Caco-2 (cell line): ENCODE data around the gene BICDL2. TPM values are rescaled to one million over a fixed set of nuclear protein-coding genes. Genes with fewer than 3 reads are reported as not detected.

ENCODE experiments used
- BruUV-seq: library from RNA; stranded (reverse); fragments of 400-500 nt; replicated peaks from 2 replicates; lab custom pipeline; 2021; lab: Mats Ljungman, UMichigan
- CTCF ChIA-PET: fragments of 300-600 bp; sonication (Branson Sonifier 250); formaldehyde crosslinking; loops from one replicate; lab custom pipeline; 2022; ENCODE audit warnings: antibody characterized with exemption; lab: Charles Lee
- POLR2A ChIA-PET: fragments of 300-600 bp; sonication (Branson Sonifier 250); formaldehyde crosslinking; loops from one replicate; lab custom pipeline; 2022; ENCODE audit warnings: antibody characterized with exemption; lab: Charles Lee
- DNase-seq, 2 experiments: peaks; one replicate each; pipeline versions ENCODE4 v3.0.0 to v3.0.0-alpha.2; 2020 to 2022
- H3K27me3 ChIP-seq: replicated peaks from 2 replicates; pipeline ENCODE4 v1.6.0; 2011; ENCODE audit warnings: low read length; ENCODE audit not compliant: control insufficient read depth, insufficient read depth
- H3K36me3 ChIP-seq: 2 replicates; pipeline ENCODE4 v1.5.1; 2011; ENCODE audit warnings: low read length; ENCODE audit not compliant: control insufficient read depth, insufficient read depth
- H3K4me1 ChIP-seq: fragments of 250-450 bp; sonication (Bioruptor Pico); 2 replicates; pipeline ENCODE4 v1.5.1; 2020; ENCODE audit warnings: mild to moderate bottlenecking
- H3K4me3 ChIP-seq: 2 replicates; pipeline ENCODE4 v1.5.1; 2011; ENCODE audit warnings: low read depth, mild to moderate bottlenecking, control low read depth, low read length
- H3K9me3 ChIP-seq: fragments of 250-450 bp; sonication (Bioruptor Pico); 2 replicates; pipeline ENCODE4 v1.5.1; 2020; ENCODE audit warnings: mild to moderate bottlenecking, moderate library complexity
- H3K27ac Mint-ChIP-seq: one replicate; pipeline ENCODE4 v1.8.0; 2022; ENCODE audit warnings: mixed read lengths; ENCODE audit not compliant: unreplicated experiment
- H3K27me3 Mint-ChIP-seq: one replicate; pipeline ENCODE4 v1.8.0; 2022; ENCODE audit warnings: mixed read lengths; ENCODE audit not compliant: insufficient read depth, unreplicated experiment
- H3K36me3 Mint-ChIP-seq: one replicate; pipeline ENCODE4 v1.8.0; 2022; ENCODE audit warnings: mild to moderate bottlenecking, mixed read lengths; ENCODE audit not compliant: insufficient read depth, unreplicated experiment
- H3K4me1 Mint-ChIP-seq: one replicate; pipeline ENCODE4 v1.8.0; 2022; ENCODE audit warnings: low read depth, mixed read lengths; ENCODE audit not compliant: unreplicated experiment
- H3K4me3 Mint-ChIP-seq: one replicate; pipeline ENCODE4 v1.8.0; 2022; ENCODE audit warnings: mild to moderate bottlenecking, moderate library complexity, mixed read lengths; ENCODE audit not compliant: unreplicated experiment
- H3K9me3 Mint-ChIP-seq: one replicate; pipeline ENCODE4 v1.8.0; 2022; ENCODE audit warnings: mixed read lengths; ENCODE audit not compliant: unreplicated experiment
- CTCF ChIP-seq, 2 experiments: fragments of 200-600 bp in 1 of 2; IDR thresholded peaks; 1 replicate in 1 of 2; 2 replicates in 1 of 2; pipeline versions ENCODE4 v1.5.1 to v1.8.0; 2011 to 2022; ENCODE audit warnings: antibody characterized with exemption in 1 of 2, control low read depth in 1 of 2, inconsistent platforms in 1 of 2, low read depth in 1 of 2, low read length in 1 of 2, mild to moderate bottlenecking in 1 of 2, moderate library complexity in 1 of 2; ENCODE audit not compliant: insufficient read depth in 1 of 2, severe bottlenecking in 1 of 2, unreplicated experiment in 1 of 2
- intact Hi-C: fragments of 100-400 bp; cut with micrococcal nuclease; formaldehyde crosslinking; loops from one replicate; pipeline ENCODE4 v1.10.0; 2022; ENCODE audit not compliant: unreplicated experiment
- total RNA-seq: library from RNA; stranded (reverse); gene quantifications from 2 replicates; pipeline ENCODE4 v1.2.3, GENCODE V29; 2022

The BICDL2 gene
- total RNA-seq, 1 experiment from 2014 or later = 10.6 TPM

GRCh38 chr16:2996298-2996697 is 40.4 kb downstream of the BICDL2 start:
- no peaks in the 10 kb centered on the region for H3K9me3 Mint-ChIP-seq
- H3K4me3 ChIP-seq = no peak overlapping the region
- POLR2A ChIA-PET = interaction anchor here (0.8 kb wide), 1 partner anchor 24 kb away, joined by 3 read pairs; the partner anchor contains the start of gene TNFRSF12A
- H3K27ac Mint-ChIP-seq = no peak overlapping the region
- no peak for DNase-seq
- peaks cover 6% of the 10 kb centered on the region for H3K36me3 Mint-ChIP-seq
- no peaks in the 10 kb centered on the region for H3K4me1 Mint-ChIP-seq
- TF ChIP-seq CTCF (IDR thresholded peaks at IDR 0.05; ENCODE audit: insufficient read depth in 1 of 2, low read depth in 1 of 2, low read length in 1 of 2, severe bottlenecking in 1 of 2, unreplicated experiment in 1 of 2) = no peak
- no TSS peak for BruUV-seq
- CTCF ChIA-PET = no interaction called here
- no peak overlapping the region for H3K4me3 Mint-ChIP-seq
- no peaks in the 10 kb centered on the region for H3K27me3 ChIP-seq
- peaks cover 1% of the 10 kb centered on the region; the same call in 1 of the 2 replicates for H3K36me3 ChIP-seq
- H3K4me1 ChIP-seq = 0 out of 2 replicates have a peak, but pooled peaks cover 3% of the 10 kb centered on the region
- no peaks in the 10 kb centered on the region for H3K9me3 ChIP-seq
- intact Hi-C loops = no loop called here
- no peaks in the 10 kb centered on the region for H3K27me3 Mint-ChIP-seq

- H3K9me3 ChIP-seq = no peaks in the 10 kb centered on the region
- POLR2A ChIA-PET = no interaction called here
- Mint-ChIP-seq H3K9me3 (no peaks in the 10 kb centered on the region), H3K27me3 (no peaks in the 10 kb centered on the region), H3K4me3 (no peak overlapping the region), H3K27ac (no peak overlapping the region), H3K36me3 (no peaks in the 10 kb centered on the region), H3K4me1 (no peaks in the 10 kb centered on the region)
- no peak overlapping the region for H3K4me3 ChIP-seq
- H3K27me3 ChIP-seq = no peaks in the 10 kb centered on the region
- no peak for DNase-seq
- no TSS peak for BruUV-seq
- 0 out of 2 replicates have a peak, but pooled peaks cover 3% of the 10 kb centered on the region for H3K4me1 ChIP-seq
- no peak for TF ChIP-seq CTCF (IDR thresholded peaks at IDR 0.05; ENCODE audit: insufficient read depth in 1 of 2, low read depth in 1 of 2, low read length in 1 of 2, severe bottlenecking in 1 of 2, unreplicated experiment in 1 of 2)
- intact Hi-C loops = no loop called here
- H3K36me3 ChIP-seq = no peaks in the 10 kb centered on the region
- CTCF ChIA-PET = interaction anchor here (0.6 to 1.7 kb wide), 2 partner anchors 11 to 36 kb away, joined by 3 to 5 read pairs; no protein-coding TSS in a partner anchor
Observed at GRCh38 chr16:2992383-2993081, 44.2 kb downstream of the BICDL2 start.

- intact Hi-C loops = no loop called here
- no peak for DNase-seq
Observed at GRCh38 chr16:2991566-2992261, 45.0 kb downstream of the BICDL2 start.

More at GRCh38 chr16:2991566-2992261, 45.0 kb downstream of the BICDL2 start:
- Histone ChIP-seq H3K4me3 (no peak overlapping the region), H3K9me3 (no peaks in the 10 kb centered on the region), H3K4me1 (0 out of 2 replicates have a peak, but pooled peaks cover 3% of the 10 kb centered on the region), H3K36me3 (no peaks in the 10 kb centered on the region), H3K27me3 (no peaks in the 10 kb centered on the region)
- ChIA-PET CTCF (interaction anchor here (1.7 kb wide), 1 partner anchor 12 kb away, joined by 5 read pairs; no protein-coding TSS in a partner anchor), POLR2A (no interaction called here)
- no peaks in the 10 kb centered on the region for H3K36me3 Mint-ChIP-seq
- no peaks in the 10 kb centered on the region for H3K4me1 Mint-ChIP-seq
- no peaks in the 10 kb centered on the region for H3K9me3 Mint-ChIP-seq
- TF ChIP-seq CTCF (IDR thresholded peaks at IDR 0.05; ENCODE audit: insufficient read depth in 1 of 2, low read depth in 1 of 2, low read length in 1 of 2, severe bottlenecking in 1 of 2, unreplicated experiment in 1 of 2) = no peak
- no peak overlapping the region for H3K27ac Mint-ChIP-seq
- no TSS peak for BruUV-seq
- no peak overlapping the region for H3K4me3 Mint-ChIP-seq
- no peaks in the 10 kb centered on the region for H3K27me3 Mint-ChIP-seq
